HG03175 (cell line): ENCODE results near the gene PAX7.

Experiments
- ATAC-seq: cut with Tn5 transposase; IDR thresholded peaks from one replicate; pipeline ENCODE4 v1.9.1; 2021; ENCODE audit warnings: mild to moderate bottlenecking, moderate library complexity; ENCODE audit not compliant: unreplicated experiment

PAX7 gene

DNA sequence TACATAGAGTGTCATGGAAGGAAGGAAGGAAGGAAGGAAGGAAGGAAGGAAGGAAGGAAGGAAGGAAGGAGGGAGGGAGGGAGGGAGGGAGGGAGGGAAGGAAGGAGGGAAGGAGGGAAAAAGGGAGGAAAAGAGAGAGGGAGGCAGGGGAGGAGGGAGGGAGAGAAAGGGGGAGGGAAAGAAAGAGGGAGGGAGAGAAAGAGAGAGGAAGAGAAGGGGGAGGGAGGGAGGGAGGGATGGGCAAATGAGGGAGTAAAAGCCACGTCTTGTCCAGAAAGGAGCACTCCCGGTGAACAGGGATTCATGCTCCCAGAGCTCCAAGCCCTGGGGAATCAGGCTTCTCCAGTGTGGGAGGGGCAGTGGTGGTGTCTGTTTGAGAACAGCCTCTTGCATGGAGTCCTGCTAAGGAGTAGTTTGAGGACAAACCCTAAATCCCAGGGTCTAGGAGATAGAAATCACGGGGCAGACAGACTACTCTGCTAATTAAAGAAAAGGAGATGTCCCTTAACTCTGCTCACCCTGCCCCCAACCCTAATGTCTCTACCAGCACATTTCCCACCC, 157.3 kb downstream of the PAX7 start:
- ATAC-seq = no peak

DNA sequence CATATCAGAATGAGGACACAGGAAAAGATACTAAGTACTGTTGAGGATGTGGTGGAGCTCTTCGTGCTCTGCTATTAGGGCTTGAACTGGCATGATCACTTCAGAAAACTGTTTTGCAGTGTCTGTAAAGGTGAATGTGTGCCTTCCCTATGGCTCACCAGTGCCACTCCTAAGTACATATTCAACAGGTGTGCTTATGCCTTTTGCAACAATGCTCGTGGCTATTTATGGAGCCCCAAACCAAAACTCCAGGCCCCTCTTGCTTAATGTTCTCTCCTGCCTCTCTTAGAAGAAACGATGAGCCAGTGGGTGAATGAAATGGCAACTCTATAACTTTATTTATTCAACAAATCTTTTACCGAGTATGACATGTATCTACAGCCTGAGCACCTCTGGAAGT, 158.6 kb downstream of the PAX7 start:
- ATAC-seq = no peak

DNA sequence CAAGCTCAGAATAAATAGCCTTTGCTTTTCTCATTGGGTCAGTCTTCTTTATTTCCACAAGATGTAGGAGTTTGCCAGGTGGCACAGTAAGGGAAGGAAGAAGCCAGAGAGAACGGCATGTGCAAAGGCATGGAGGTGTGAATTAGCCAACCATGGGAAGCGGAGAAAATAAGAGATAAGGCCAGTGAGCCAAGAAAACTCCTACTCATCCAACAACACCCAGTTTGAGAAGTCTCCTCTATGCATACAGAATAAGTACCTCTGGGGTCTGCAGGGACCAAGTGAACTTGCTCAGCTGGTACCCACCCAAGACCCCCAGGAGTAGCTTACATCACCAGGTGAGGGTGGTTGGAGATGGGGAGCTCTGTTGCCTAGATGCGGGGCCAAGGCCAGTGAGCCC, 162.1 kb downstream of the PAX7 start:
- no peak for ATAC-seq

DNA sequence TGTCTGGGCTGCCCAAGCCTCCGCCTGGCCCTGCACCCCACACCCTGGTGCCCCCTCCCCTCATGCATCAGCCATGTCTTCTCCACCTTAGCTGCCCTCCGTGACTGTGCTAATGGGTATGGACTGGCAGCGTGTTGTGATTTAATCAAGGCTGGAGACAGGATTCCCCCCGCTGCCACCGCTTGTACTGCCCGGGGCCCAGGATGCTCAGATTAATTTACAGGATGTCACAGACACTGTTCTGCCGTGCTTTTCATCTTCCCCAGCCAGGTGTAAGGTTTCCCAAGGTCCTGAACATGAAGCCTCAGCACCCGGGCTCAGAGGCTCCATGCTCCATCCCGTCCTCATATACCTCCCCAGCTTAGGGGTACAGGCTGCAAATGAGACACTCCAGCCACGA, 162.5 kb downstream of the PAX7 start:
- no peak for ATAC-seq

DNA sequence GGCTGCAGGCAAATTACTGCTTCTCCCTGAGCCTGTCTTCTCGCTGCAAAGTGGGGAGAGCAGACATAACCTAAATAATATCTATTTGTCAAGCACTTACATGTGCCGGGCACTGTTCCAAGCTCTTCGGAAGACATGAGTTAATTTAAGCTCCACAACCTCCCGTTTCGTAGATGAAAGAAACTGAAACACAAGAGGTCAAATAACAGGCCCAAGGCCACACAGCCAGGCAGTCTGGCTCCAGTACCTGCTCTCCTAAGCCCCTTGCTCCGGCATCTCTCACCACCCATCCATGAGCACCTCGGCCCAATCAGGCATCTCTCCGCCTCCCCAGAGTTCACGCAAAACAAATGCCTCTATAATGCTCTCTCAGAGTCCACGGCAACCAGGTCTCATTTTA, 163.4 kb downstream of the PAX7 start:
- no peak for ATAC-seq

DNA sequence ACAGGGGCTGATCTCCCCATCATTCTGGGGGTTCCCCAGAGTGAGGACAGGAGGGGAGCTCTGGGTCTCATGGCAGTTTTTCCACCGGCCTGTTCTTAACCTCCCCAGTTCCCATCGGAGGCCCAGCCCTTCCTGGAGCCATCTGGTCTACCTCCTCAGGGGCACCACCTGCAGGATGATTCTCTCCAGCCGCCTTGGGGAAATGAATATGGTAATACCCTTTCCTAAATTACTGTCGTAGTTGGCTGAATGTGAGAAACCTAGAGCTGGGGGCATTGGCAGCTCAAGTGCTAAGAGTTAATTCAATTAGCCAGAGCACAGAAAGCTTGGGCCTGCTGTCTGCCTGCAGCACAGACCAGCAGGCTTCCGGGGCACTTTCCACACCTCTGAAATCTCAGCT, 163.9 kb downstream of the PAX7 start:
- ATAC-seq = no peak

DNA sequence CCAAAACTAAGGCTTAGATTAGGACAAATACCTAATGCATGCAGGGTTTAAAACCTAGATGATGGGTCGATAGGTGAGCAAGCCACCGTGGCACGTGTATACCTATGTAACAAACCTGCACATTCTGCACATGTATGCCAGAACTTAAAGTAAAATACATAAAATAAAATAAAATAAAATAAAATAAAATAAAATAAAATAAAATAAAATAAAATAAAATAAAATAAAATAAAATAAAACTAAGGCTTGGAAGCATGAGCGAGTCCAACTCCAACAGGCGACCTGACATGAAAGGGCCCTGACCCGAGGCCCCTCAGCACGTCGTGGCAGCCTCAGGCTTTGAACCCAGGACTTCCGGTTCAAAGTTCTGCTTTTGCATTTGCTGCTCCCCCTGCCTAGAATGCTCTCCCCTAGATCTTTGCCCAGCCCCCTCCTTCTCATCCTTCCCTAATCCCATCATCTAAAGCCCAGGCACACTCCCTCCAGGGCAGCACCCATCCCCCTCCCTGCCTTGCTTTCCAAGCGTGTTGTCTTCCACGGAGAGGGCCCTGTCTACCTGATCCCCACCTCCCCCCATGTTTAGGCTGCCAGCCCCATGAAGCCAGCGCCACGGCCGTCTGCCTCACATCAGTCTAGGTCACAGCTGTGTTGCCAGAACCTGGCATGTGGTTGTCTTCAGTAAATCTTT, 164.5 kb downstream of the PAX7 start:
- no peak for ATAC-seq

DNA sequence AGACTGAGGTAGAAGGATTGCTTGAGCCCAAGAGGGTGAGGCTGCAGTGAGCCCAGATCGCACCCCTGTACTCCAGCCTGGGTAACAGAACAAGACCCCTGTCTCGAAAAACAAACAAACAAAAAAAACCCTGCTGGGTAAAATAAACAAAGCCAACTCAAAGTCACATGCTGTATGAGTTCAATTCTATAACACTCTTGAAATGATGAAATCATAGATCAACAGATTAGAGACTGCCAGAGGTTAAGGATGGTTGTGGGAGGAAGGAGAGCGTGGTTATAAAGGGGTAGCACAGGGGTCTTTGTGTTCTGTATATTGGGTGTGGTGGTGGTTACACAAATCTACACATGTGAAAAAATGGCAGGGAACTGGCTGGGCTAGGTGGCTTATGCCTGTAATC, 166.3 kb downstream of the PAX7 start:
- no peak for ATAC-seq
